ENCODE data around the gene SLC5A3.

SLC5A3 gene

DNA sequence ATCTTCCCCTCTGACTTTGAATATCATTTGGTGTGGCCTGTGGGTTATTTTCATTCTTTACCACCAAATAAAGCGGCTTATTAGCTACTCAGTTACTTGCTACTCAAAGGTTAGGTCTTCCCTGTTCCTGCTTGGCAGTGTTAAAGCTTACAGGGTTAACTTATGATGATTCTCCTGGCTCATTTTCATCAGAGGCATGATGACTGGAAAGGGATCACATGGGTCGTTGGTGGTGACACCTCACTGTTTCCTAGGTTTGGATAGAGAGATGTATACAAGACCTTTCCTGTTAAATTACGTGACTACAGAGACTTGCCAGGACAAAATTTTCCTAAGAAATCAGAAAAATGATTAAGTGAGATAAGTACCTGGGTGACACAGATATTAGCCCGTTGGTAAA lies 27.4 kb downstream of the SLC5A3 start:
- Histone ChIP-seq H3K9ac (ENCODE audit: low read length in 2 of 2) (no peak overlapping the region), H3K4me1 (ENCODE audit: control insufficient read depth, insufficient read depth, low read length) (peaks cover 7% of the 10 kb centered on the region), H3K36me3 (ENCODE audit: control insufficient read depth in 2 of 2, insufficient read depth in 2 of 2, low read length in 2 of 2) (peaks cover 10 to 12% of the 10 kb centered on the region in 2 donors), H3K4me3 (ENCODE audit: low read length in 2 of 2) (no peak overlapping the region), H3K9me3 (ENCODE audit: control insufficient read depth in 2 of 2, low read length in 2 of 2) (no peaks in the 10 kb centered on the region), H3K27ac (ENCODE audit: low read length) (no peak overlapping the region), H3K27me3 (ENCODE audit: control insufficient read depth in 1 of 2, insufficient read depth in 2 of 2, low read length in 2 of 2) (no peaks in the 10 kb centered on the region)

DNA sequence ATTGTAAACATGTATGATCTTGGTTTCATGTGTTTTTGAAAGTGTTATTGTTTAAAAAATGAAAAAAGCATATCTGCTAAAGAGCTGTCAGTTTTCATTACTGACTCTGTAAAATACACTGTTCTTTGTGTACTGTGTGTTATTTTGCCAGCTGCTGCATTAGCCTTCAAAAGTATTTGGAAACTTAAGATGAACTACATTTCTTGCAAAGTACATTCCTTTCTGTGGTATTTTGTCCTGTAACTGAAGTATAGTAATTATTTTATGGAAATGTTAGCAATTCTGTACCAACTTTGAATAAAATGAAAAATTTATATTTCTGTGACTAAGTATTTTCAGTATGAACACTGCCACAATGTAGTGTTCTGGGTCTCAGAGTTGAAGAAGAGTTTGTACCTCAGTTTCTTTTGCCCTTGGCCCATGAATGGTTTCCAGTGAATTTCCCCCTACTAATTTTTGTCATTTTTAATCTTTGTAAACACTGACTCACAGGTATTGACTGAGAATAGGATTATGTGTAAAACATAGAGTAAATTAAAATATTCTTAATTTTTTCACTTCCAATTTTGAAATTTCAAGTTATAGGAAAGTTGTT lies 32.7 kb downstream of the SLC5A3 start:
- no peaks in the 10 kb centered on the region for H3K27me3 ChIP-seq (ENCODE audit: control insufficient read depth in 1 of 2, insufficient read depth in 2 of 2, low read length in 2 of 2)
- H3K4me1 ChIP-seq (ENCODE audit: control insufficient read depth, insufficient read depth, low read length) = no peaks in the 10 kb centered on the region
- H3K36me3 ChIP-seq (ENCODE audit: control insufficient read depth in 2 of 2, insufficient read depth in 2 of 2, low read length in 2 of 2) = no peaks in the 10 kb centered on the region
- no peaks in the 10 kb centered on the region for H3K9me3 ChIP-seq (ENCODE audit: control insufficient read depth in 2 of 2, low read length in 2 of 2)
- no peak overlapping the region for H3K27ac ChIP-seq (ENCODE audit: low read length)
- H3K4me3 ChIP-seq (ENCODE audit: low read length in 2 of 2) = no peak overlapping the region
- no peak overlapping the region for H3K9ac ChIP-seq (ENCODE audit: low read length in 2 of 2)

DNA sequence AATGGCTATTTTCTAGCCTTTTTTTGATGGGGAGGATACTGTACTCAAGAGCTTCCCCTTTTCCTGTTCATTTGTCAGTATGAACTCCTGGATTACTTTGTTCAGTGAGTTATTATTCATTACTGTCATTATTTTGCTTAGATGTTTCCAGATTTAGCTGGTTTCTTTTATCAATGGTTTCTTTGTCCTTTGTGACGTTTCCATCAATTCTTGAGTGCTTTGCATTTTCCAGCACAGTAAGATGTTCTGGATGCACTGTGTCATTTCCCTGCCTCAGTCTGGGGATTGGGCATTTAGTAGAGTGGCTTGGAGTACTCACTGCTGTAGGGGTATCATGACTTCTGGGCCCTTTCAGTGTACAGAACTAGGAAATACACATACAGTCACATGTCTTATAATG lies 34.2 kb downstream of the SLC5A3 start:
- no peak overlapping the region for H3K4me3 ChIP-seq (ENCODE audit: low read length in 2 of 2)
- no peak overlapping the region for H3K27ac ChIP-seq (ENCODE audit: low read length)
- H3K36me3 ChIP-seq (ENCODE audit: control insufficient read depth in 2 of 2, insufficient read depth in 2 of 2, low read length in 2 of 2) = no peaks in the 10 kb centered on the region
- no peaks in the 10 kb centered on the region for H3K9me3 ChIP-seq (ENCODE audit: control insufficient read depth in 2 of 2, low read length in 2 of 2)
- H3K4me1 ChIP-seq (ENCODE audit: control insufficient read depth, insufficient read depth, low read length) = no peaks in the 10 kb centered on the region
- H3K9ac ChIP-seq (ENCODE audit: low read length in 2 of 2) = no peak overlapping the region
- H3K27me3 ChIP-seq (ENCODE audit: control insufficient read depth in 1 of 2, insufficient read depth in 2 of 2, low read length in 2 of 2) = no peaks in the 10 kb centered on the region

DNA sequence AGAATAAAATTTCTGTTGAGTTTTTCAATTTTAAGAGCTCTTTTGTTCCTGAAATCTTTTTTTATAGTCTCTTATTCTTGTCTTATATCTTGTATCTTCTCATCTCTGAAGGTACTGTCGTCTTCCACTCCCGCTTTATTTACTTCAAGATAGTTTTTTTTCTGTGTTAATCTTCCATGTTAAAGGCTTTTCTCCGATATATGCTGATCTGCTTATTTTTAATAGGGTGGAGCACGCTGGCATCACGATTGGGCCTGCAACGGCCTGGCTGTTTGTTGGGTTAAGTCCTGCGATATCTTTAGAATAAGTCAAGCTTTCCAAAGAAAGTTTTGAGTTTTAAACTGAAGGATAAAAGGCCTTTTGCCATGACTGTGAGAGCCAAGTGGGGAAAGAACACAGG lies 35.7 kb downstream of the SLC5A3 start:
- Histone ChIP-seq H3K9me3 (ENCODE audit: control insufficient read depth in 2 of 2, low read length in 2 of 2) (no peaks in the 10 kb centered on the region), H3K27me3 (ENCODE audit: control insufficient read depth in 1 of 2, insufficient read depth in 2 of 2, low read length in 2 of 2) (no peaks in the 10 kb centered on the region), H3K27ac (ENCODE audit: low read length) (no peak overlapping the region), H3K9ac (ENCODE audit: low read length in 2 of 2) (no peak overlapping the region), H3K4me1 (ENCODE audit: control insufficient read depth, insufficient read depth, low read length) (peaks cover 3% of the 10 kb centered on the region), H3K36me3 (ENCODE audit: control insufficient read depth in 2 of 2, insufficient read depth in 2 of 2, low read length in 2 of 2) (peaks cover 0 to 2% of the 10 kb centered on the region in 2 donors), H3K4me3 (ENCODE audit: low read length in 2 of 2) (no peak overlapping the region)

DNA sequence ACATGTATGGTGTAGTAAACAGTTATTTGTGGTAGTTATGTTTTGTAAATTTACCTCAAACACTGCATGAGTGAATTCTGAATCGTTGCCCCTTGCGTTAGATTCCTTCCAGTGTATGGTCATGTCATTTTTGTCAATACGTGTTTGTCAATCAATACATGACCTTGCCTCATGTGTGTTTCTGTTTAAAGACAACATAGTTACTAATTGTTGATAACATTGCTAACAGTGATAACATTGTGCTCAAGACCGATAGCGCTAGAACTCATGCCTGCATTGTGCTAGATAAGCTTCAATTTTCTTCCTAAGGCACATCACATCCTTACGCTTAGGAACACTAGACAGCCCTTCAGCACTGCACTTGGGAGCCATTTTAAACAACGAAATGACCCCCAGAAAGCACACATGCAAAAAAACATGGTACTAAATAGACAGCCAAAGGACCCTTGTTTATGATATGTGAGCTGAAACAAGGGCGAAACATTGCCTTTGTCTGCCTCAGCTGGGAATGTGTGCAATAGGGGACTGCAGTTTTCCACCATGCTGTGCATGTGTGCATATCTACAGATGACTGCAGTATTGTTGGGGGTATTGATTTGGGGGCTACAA lies 37.3 kb downstream of the SLC5A3 start:
- H3K9me3 ChIP-seq (ENCODE audit: control insufficient read depth in 2 of 2, low read length in 2 of 2) = no peaks in the 10 kb centered on the region
- H3K4me1 ChIP-seq (ENCODE audit: control insufficient read depth, insufficient read depth, low read length) = peaks cover 3% of the 10 kb centered on the region
- peaks cover 0 to 2% of the 10 kb centered on the region in 2 donors for H3K36me3 ChIP-seq (ENCODE audit: control insufficient read depth in 2 of 2, insufficient read depth in 2 of 2, low read length in 2 of 2)
- no peak overlapping the region for H3K9ac ChIP-seq (ENCODE audit: low read length in 2 of 2)
- no peak overlapping the region for H3K27ac ChIP-seq (ENCODE audit: low read length)
- H3K4me3 ChIP-seq (ENCODE audit: low read length in 2 of 2) = no peak overlapping the region
- no peaks in the 10 kb centered on the region for H3K27me3 ChIP-seq (ENCODE audit: control insufficient read depth in 1 of 2, insufficient read depth in 2 of 2, low read length in 2 of 2)

DNA sequence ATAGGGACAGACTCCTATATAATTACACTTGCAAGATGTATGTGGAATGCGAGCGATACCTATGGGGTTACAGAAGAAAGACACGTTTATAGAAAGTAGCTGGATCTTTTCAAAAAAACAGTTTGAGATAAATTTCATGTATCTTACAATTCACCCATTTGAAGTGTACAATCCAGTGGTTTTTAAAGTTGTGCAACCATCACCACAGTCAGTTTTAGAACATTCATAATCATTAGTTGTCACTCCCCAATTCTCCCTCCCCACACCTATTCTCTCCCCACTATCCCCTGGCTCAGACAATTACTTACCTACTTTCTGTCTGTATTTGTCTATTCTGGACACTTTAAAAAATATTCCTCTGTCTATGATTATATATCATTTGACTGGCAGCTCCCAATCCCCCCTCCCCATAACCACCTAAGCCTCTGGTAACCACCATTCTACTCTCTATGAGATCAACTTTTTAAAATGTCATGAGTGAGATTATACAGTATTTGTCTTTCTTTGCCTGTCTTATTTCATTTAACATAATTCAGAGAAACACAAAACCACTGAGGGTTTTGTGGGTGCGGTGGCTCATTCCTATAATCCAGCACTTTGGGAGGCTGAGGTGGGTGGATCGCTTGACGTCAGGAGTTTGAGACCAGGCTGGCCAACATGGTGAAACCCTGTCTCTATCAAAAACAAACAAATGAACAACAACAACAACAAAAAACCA lies 39.1 kb downstream of the SLC5A3 start:
- no peaks in the 10 kb centered on the region for H3K9me3 ChIP-seq (ENCODE audit: control insufficient read depth in 2 of 2, low read length in 2 of 2)
- H3K9ac ChIP-seq (ENCODE audit: low read length in 2 of 2) = no peak overlapping the region
- no peaks in the 10 kb centered on the region for H3K27me3 ChIP-seq (ENCODE audit: control insufficient read depth in 1 of 2, insufficient read depth in 2 of 2, low read length in 2 of 2)
- no peak overlapping the region for H3K27ac ChIP-seq (ENCODE audit: low read length)
- H3K4me1 ChIP-seq (ENCODE audit: control insufficient read depth, insufficient read depth, low read length) = peaks cover 3% of the 10 kb centered on the region
- peaks cover 0 to 2% of the 10 kb centered on the region in 2 donors for H3K36me3 ChIP-seq (ENCODE audit: control insufficient read depth in 2 of 2, insufficient read depth in 2 of 2, low read length in 2 of 2)
- no peak overlapping the region for H3K4me3 ChIP-seq (ENCODE audit: low read length in 2 of 2)

DNA sequence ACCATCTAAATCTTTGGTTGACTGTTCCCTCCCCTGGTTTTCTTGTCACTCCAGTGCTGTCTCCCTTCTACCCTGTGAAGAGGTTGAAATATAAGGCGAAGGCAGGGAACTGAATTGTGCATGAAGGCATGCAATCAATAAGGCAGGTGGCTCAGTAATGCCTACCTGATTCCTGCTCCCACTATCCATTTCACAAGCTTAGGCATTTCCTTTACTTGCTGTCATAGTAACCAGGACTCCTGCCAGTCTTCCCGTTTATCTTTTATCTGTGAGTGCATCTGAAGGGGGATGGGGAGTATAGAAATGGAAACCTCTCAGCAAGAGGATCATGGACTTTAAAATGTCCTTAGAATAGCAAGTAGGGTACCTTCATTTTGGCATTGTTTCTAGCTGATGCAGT lies 40.5 kb downstream of the SLC5A3 start:
- H3K27me3 ChIP-seq (ENCODE audit: control insufficient read depth in 1 of 2, insufficient read depth in 2 of 2, low read length in 2 of 2) = no peaks in the 10 kb centered on the region
- H3K4me1 ChIP-seq (ENCODE audit: control insufficient read depth, insufficient read depth, low read length) = peaks cover 3% of the 10 kb centered on the region
- H3K36me3 ChIP-seq (ENCODE audit: control insufficient read depth in 2 of 2, insufficient read depth in 2 of 2, low read length in 2 of 2) = peaks cover 0 to 4% of the 10 kb centered on the region in 2 donors
- H3K4me3 ChIP-seq (ENCODE audit: low read length in 2 of 2) = no peak overlapping the region
- H3K27ac ChIP-seq (ENCODE audit: low read length) = no peak overlapping the region
- no peak overlapping the region for H3K9ac ChIP-seq (ENCODE audit: low read length in 2 of 2)
- no peaks in the 10 kb centered on the region for H3K9me3 ChIP-seq (ENCODE audit: control insufficient read depth in 2 of 2, low read length in 2 of 2)

DNA sequence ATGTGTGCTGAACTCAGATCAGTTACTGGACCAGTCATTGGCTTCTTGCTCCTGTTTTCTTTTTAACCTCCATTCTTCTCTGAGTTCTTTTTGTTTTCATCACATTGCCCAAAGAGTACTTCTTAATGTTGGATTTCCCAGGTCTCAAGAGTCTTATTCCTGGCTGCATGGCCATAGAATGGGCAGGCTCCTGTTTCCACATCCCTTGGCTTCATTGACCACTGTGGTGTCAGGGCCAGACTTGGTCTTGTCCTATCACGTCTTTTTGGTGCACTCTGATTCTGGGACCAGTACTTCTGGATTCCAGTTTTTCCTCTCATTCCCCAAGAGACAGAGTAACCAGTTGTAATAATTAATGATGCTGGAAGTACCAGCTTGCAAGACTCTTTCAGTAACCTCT lies 41.8 kb downstream of the SLC5A3 start:
- H3K27ac ChIP-seq (ENCODE audit: low read length) = no peak overlapping the region
- no peaks in the 10 kb centered on the region for H3K9me3 ChIP-seq (ENCODE audit: control insufficient read depth in 2 of 2, low read length in 2 of 2)
- H3K36me3 ChIP-seq (ENCODE audit: control insufficient read depth in 2 of 2, insufficient read depth in 2 of 2, low read length in 2 of 2) = peaks cover 0 to 4% of the 10 kb centered on the region in 2 donors
- peaks cover 3% of the 10 kb centered on the region for H3K4me1 ChIP-seq (ENCODE audit: control insufficient read depth, insufficient read depth, low read length)
- no peak overlapping the region for H3K9ac ChIP-seq (ENCODE audit: low read length in 2 of 2)
- no peak overlapping the region for H3K4me3 ChIP-seq (ENCODE audit: low read length in 2 of 2)
- no peaks in the 10 kb centered on the region for H3K27me3 ChIP-seq (ENCODE audit: control insufficient read depth in 1 of 2, insufficient read depth in 2 of 2, low read length in 2 of 2)

DNA sequence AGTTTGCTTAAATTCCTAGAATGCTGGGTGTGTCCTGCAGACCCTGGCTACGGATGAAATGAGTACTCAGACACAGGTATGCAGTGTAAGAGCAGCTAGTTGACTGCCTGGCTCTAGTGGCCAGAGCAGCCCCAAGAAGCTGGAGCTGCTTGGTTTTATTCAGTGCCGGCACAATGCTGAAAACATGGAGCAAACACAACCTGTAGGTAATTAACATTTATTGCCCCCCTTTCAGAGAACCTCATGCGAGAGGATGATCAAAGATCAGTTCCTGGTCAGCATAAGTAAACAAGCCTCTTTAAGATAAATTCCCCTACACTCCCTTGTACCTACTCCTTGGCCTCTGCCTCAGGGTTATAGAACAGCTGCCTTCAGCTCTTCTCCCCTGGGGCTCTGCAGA lies 43.2 kb downstream of the SLC5A3 start:
- H3K9ac ChIP-seq (ENCODE audit: low read length in 2 of 2) = no peak overlapping the region
- H3K36me3 ChIP-seq (ENCODE audit: control insufficient read depth in 2 of 2, insufficient read depth in 2 of 2, low read length in 2 of 2) = peaks cover 0 to 4% of the 10 kb centered on the region in 2 donors
- H3K4me3 ChIP-seq (ENCODE audit: low read length in 2 of 2) = no peak overlapping the region
- no peaks in the 10 kb centered on the region for H3K27me3 ChIP-seq (ENCODE audit: control insufficient read depth in 1 of 2, insufficient read depth in 2 of 2, low read length in 2 of 2)
- no peak overlapping the region for H3K27ac ChIP-seq (ENCODE audit: low read length)
- peaks cover 3% of the 10 kb centered on the region for H3K4me1 ChIP-seq (ENCODE audit: control insufficient read depth, insufficient read depth, low read length)
- H3K9me3 ChIP-seq (ENCODE audit: control insufficient read depth in 2 of 2, low read length in 2 of 2) = no peaks in the 10 kb centered on the region

DNA sequence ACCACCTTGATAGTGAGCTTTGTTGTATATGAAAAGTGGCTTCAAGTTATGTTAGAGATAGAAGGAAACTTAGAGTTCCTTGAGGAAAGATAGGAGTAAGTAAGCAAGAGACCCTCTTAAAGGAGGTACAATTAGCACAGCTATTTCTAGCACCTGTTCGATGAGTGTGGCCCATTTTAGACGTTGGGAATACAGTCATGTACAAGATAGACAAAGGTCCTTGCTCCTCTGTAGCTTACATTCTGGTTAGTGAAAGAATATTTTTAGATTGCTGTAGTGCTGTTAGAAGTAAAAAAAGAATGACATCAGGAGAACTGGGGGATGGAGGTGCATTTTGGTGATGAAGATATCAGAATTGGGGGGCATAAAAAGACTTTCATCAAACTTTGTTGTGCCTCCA lies 47.5 kb downstream of the SLC5A3 start:
- no peak overlapping the region for H3K27ac ChIP-seq (ENCODE audit: low read length)
- peaks cover 10% of the 10 kb centered on the region for H3K4me1 ChIP-seq (ENCODE audit: control insufficient read depth, insufficient read depth, low read length)
- H3K9me3 ChIP-seq (ENCODE audit: control insufficient read depth in 2 of 2, low read length in 2 of 2) = no peaks in the 10 kb centered on the region
- no peak overlapping the region for H3K4me3 ChIP-seq (ENCODE audit: low read length in 2 of 2)
- H3K27me3 ChIP-seq (ENCODE audit: control insufficient read depth in 1 of 2, insufficient read depth in 2 of 2, low read length in 2 of 2) = no peaks in the 10 kb centered on the region
- H3K36me3 ChIP-seq (ENCODE audit: control insufficient read depth in 2 of 2, insufficient read depth in 2 of 2, low read length in 2 of 2) = peaks cover 2 to 6% of the 10 kb centered on the region in 2 donors
- H3K9ac ChIP-seq (ENCODE audit: low read length in 2 of 2) = no peak overlapping the region

DNA sequence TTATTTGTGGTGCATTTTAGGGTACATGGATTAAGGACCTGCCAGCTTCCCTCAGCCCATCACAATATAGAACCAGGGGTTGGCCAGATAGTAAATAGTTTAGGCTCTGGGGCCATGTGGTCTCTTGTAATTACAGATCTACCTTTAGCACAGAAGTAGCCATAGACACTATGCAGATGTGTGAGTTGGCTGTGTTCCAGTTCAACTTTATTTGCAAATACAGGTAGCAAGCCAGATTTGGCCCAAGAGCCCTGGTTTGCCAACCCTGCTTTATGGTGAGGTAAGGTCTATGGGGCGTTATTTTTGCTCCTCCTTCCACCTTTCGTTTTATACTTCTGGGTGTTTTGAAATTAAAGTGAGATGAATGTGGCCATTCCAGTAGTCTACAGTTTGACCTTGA lies 48.7 kb downstream of the SLC5A3 start:
- Histone ChIP-seq H3K4me3 (ENCODE audit: low read length in 2 of 2) (no peak overlapping the region), H3K27me3 (ENCODE audit: control insufficient read depth in 1 of 2, insufficient read depth in 2 of 2, low read length in 2 of 2) (no peaks in the 10 kb centered on the region), H3K9ac (ENCODE audit: low read length in 2 of 2) (no peak overlapping the region), H3K9me3 (ENCODE audit: control insufficient read depth in 2 of 2, low read length in 2 of 2) (no peaks in the 10 kb centered on the region), H3K27ac (ENCODE audit: low read length) (no peak overlapping the region), H3K36me3 (ENCODE audit: control insufficient read depth in 2 of 2, insufficient read depth in 2 of 2, low read length in 2 of 2) (peaks cover 2 to 8% of the 10 kb centered on the region in 2 donors), H3K4me1 (ENCODE audit: control insufficient read depth, insufficient read depth, low read length) (peaks cover 21% of the 10 kb centered on the region)

Data from stomach smooth muscle (tissue), 2 donors.